ENCODE measurements around the gene MAPKAP1. TPM values are rescaled to one million over a fixed set of nuclear protein-coding genes. Genes with fewer than 3 reads are reported as not detected.

MAPKAP1 gene
- total RNA-seq, 4 donors from 2014 or later: 57.6 to 70.2 (median 68.7) TPM

GRCh38 chr9:125435776-125436612 lies 271.0 kb downstream of the MAPKAP1 start:
- H3K4me1 ChIP-seq: no peaks in the 10 kb centered on the region
- DNase-seq (ENCODE audit: low spot score in 2 of 2): peak in 1 of 2 donors; percentile 48
- TF ChIP-seq POLR2A (IDR thresholded peaks at IDR 0.05) (no peak), CTCF (IDR thresholded peaks at IDR 0.05) (no peak), EP300 (IDR thresholded peaks at IDR 0.05) (no peak), POLR2AphosphoS5 (IDR thresholded peaks at IDR 0.05) (no peak)
- 81% methylated on average over 13 of the region's 16 CpGs for WGBS
- H3K9me3 ChIP-seq: no peaks in the 10 kb centered on the region
- H3K36me3 ChIP-seq: peaks cover 25% of the 10 kb centered on the region
- H3K4me3 ChIP-seq: no peak overlapping the region
- H3K27ac ChIP-seq: no peak overlapping the region
- no peaks in the 10 kb centered on the region for H3K27me3 ChIP-seq

- 92% methylated on average over 13 of the region's 16 CpGs for WGBS
- DNase-seq (ENCODE audit: low spot score in 2 of 2): peak in 1 of 2 donors; percentile 77
- H3K27me3 ChIP-seq: no peaks in the 10 kb centered on the region
- H3K4me3 ChIP-seq: no peak overlapping the region
- no peaks in the 10 kb centered on the region for H3K4me1 ChIP-seq
- peaks cover 24% of the 10 kb centered on the region for H3K36me3 ChIP-seq
- H3K27ac ChIP-seq: no peak overlapping the region
- no peaks in the 10 kb centered on the region for H3K9me3 ChIP-seq
- TF ChIP-seq EP300 (IDR thresholded peaks at IDR 0.05) (no peak), POLR2AphosphoS5 (IDR thresholded peaks at IDR 0.05) (no peak), POLR2A (IDR thresholded peaks at IDR 0.05) (no peak), CTCF (IDR thresholded peaks at IDR 0.05) (no peak)
Measured at GRCh38 chr9:125434986-125435775, 271.8 kb downstream of the MAPKAP1 start.

GRCh38 chr9:125433461-125434011 lies 273.5 kb downstream of the MAPKAP1 start:
- peak in 1 of 2 donors; percentile 32 for DNase-seq (ENCODE audit: low spot score in 2 of 2)
- H3K9me3 ChIP-seq: no peaks in the 10 kb centered on the region
- 43% methylated on average over 10 of the region's 15 CpGs for WGBS
- H3K4me1 ChIP-seq: peaks cover 2% of the 10 kb centered on the region
- no peaks in the 10 kb centered on the region for H3K27me3 ChIP-seq
- H3K36me3 ChIP-seq: peaks cover 8% of the 10 kb centered on the region
- no peak overlapping the region for H3K27ac ChIP-seq
- H3K4me3 ChIP-seq: no peak overlapping the region
- TF ChIP-seq EP300 (IDR thresholded peaks at IDR 0.05): no peak
- TF ChIP-seq CTCF (IDR thresholded peaks at IDR 0.05): no peak
- no peak for TF ChIP-seq POLR2AphosphoS5 (IDR thresholded peaks at IDR 0.05)
- TF ChIP-seq POLR2A (IDR thresholded peaks at IDR 0.05): no peak

GRCh38 chr9:125432715-125433385 lies 274.2 kb downstream of the MAPKAP1 start:
- TF ChIP-seq POLR2A (IDR thresholded peaks at IDR 0.05): no peak
- H3K9me3 ChIP-seq: no peaks in the 10 kb centered on the region
- WGBS: 88% methylated on average over 12 of the region's 14 CpGs
- H3K27ac ChIP-seq: no peak overlapping the region
- peaks cover 4% of the 10 kb centered on the region for H3K36me3 ChIP-seq
- H3K27me3 ChIP-seq: no peaks in the 10 kb centered on the region
- peaks cover 2% of the 10 kb centered on the region for H3K4me1 ChIP-seq
- peak; percentile 6 to 34 for DNase-seq (ENCODE audit: low spot score in 2 of 2)
- H3K4me3 ChIP-seq: no peak overlapping the region

GRCh38 chr9:125431741-125432271 lies 275.2 kb downstream of the MAPKAP1 start:
- Histone ChIP-seq H3K4me1 (peaks cover 2% of the 10 kb centered on the region), H3K27ac (no peak overlapping the region), H3K4me3 (no peak overlapping the region), H3K36me3 (no peaks in the 10 kb centered on the region), H3K27me3 (no peaks in the 10 kb centered on the region), H3K9me3 (no peaks in the 10 kb centered on the region)
- TF ChIP-seq POLR2AphosphoS5 (IDR thresholded peaks at IDR 0.05) (no peak), CTCF (IDR thresholded peaks at IDR 0.05) (no peak), POLR2A (IDR thresholded peaks at IDR 0.05) (no peak), EP300 (IDR thresholded peaks at IDR 0.05) (no peak)
- 82% methylated on average over 11 of the region's 12 CpGs for WGBS
- DNase-seq (ENCODE audit: low spot score in 2 of 2): peak; percentile 52 to 57

Data from suprapubic skin (tissue), 4 donors.